GM19324 (cell line): ENCODE results near the gene PKP1.

ENCODE experiments used
- ATAC-seq: cut with Tn5 transposase; IDR thresholded peaks from one replicate; pipeline ENCODE4 v1.9.1; 2021; ENCODE audit warnings: mild to moderate bottlenecking, moderate library complexity; ENCODE audit not compliant: unreplicated experiment, low FRiP score

PKP1 gene

DNA sequence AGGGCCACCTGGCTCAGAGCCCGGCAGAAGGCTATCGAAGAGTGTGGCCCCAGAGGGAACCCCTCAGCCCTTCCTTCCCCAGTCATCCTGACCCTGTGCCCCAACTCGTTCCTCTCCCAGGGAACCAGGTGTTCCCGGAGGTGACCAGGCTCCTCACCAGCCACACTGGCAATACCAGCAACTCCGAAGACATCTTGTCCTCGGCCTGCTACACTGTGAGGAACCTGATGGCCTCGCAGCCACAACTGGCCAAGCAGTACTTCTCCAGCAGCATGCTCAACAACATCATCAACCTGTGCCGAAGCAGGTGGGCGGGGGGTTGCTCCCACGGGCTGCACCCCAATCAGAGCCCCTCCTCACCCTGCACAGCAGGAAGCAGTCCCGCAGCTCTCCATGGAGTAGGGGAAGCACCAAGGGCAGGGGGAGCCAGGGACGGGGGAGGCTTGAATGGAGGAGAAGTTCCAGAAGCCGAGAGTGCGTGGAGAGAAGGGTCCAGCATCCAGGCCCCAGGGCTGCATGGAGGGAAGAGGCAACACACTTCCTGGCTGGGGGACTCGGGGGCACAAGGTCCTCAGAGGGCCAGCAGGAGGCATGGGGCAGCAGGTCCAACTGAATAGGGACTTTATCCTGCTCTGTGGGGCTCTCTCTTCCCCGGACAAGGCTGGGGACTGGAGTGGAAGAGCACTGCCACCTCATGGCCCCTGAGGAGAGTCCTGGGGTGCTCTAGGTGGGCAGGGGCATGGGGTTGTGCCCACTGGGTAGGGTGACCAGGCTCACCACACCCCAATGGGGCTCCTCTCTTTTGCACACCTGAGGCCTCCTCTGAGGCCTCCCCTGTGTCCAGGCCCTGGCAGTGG is 41.7 kb downstream of the PKP1 start:
- ATAC-seq: no peak

DNA sequence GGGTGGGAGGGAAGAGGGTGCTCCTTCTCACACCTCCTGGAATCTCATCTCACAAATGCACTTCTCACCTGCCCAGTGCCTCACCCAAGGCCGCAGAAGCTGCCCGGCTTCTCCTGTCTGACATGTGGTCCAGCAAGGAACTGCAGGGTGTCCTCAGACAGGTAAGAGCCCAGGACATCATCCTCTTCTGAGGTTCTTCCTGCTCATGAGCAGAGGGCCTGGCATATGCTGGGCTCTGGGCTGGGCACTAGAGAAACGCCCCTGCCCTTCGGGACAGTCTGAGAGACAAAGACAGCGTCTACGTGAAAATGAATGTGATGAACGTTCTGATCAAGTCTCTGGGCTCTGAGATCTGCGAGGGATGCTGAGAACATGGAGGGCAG is 42.4 kb downstream of the PKP1 start:
- ATAC-seq: no peak

DNA sequence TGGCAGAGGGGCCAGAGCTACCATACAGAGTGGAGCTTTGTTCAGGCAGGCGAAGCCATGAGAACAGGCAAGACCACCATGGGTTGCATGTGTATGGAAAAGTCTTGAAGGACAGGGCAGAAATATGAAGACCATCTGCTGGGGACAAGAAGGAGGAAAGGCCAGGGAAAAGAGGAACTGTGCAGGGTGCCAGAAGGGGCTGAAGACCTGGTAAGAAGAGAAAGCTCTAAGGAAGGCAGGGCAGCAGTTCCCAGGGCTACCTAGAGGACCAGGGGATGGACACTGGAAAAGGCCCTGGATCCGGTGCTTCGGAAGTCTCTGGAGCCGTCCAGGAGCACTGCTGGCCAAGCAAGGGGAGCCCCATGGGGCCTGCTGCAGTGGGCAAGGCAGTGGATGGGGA is 43.4 kb downstream of the PKP1 start:
- no peak for ATAC-seq

DNA sequence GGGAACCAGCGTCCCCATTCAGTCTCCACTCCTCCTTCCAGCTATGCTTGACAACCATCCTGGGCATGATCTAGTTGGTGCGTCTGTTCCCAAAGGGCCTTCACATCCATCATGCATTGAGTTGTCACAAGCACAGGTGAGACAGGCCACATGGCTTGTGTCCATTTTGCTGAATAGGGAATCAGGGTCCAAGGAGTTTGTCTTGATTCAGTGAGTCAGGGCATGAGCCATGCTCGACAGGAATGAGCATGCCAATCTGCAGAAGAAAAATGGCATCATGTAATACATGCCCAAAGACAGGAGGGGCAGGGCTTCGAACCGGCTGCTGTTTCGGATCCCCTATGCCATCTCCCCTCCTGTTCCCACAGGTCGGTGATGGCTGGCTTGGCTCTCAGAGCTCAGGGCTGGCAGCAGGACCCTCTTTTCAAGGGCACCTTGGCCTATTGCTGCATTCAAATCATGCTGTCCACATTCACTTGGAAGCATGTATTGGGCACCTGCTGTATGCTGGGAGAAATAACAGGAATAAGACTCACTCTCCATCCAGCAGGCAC is 44.5 kb downstream of the PKP1 start:
- ATAC-seq: no peak

DNA sequence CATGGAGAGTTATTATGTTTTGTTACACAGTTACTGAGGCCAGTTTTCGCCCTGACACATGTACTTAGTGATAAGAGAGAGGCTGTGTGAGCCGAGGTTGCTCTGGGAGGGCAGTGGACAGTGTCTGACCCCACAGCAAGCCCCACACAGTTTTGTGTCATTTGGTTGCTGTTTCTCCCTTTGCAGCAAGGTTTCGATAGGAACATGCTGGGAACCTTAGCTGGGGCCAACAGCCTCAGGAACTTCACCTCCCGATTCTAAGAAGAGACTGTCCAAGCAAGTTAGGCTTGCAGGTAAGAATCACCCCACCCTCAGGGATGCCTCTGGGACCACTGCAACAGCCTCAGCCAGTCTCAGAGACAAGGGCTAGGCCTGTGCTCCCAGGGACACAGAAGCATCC is 45.3 kb downstream of the PKP1 start:
- ATAC-seq: no peak

- ATAC-seq: no peak
Observed at GRCh38 chr1:201329286-201329685, 46.0 kb downstream of the PKP1 start.

DNA sequence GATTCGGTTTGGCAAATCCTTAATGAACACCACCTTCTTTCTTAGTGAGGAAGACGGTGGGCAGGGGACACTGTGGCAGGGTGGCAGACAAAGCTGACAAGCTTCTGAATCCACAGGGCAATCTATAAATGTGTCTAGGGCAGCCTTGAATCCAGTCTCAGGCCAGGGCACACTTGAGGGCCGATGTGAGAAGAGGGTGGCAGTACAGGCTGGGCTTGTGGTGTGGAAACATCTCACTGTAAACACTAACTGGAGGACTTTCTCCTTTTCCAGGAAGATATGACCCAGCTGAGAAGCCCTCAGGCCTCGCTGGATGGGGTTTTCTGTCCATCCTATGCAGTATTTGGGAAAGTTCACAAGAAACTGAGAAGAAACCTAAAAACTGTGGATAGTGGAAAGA is 46.5 kb downstream of the PKP1 start:
- ATAC-seq: no peak

DNA sequence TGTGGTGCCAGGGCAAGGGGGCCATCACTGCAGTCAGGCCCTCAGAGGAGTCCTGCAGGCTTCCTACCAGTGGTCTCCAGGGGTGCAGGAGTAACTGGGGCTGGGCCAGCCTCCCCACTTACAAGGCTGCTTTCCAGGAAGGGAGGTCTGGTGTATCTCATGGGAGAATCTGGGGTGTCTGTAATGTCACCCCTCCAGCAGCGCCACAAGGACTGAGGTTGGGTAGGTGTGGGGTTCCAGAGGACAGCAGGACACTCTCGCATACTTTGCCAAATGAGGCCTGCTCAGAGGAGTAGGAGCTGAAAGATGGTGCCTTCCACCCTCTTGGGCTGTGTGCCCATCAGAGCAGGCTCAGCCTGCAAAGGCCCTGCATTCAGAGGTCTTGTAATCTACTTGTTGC is 47.2 kb downstream of the PKP1 start:
- no peak for ATAC-seq

GRCh38 chr1:201331166-201331565 is 47.9 kb downstream of the PKP1 start:
- no peak for ATAC-seq

DNA sequence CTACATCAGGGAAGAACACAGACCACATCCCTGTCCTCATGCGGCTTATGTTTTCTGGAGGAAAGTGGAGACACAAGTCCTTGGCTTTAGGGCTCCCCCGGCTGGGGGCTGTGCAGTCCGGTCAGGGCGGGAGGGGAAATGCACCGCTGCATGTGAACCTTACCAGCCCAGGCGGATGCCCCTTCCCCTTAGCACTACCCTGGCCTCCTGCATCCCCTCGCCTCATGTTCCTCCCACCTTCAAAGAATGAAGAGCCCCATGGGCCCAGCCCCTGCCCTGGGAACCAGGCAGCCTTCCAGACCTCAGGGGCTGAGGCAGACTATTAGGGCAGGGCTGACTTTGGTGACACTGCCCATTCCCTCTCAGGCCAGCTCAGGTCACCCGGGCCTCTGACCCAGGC is 48.7 kb downstream of the PKP1 start:
- no peak for ATAC-seq

DNA sequence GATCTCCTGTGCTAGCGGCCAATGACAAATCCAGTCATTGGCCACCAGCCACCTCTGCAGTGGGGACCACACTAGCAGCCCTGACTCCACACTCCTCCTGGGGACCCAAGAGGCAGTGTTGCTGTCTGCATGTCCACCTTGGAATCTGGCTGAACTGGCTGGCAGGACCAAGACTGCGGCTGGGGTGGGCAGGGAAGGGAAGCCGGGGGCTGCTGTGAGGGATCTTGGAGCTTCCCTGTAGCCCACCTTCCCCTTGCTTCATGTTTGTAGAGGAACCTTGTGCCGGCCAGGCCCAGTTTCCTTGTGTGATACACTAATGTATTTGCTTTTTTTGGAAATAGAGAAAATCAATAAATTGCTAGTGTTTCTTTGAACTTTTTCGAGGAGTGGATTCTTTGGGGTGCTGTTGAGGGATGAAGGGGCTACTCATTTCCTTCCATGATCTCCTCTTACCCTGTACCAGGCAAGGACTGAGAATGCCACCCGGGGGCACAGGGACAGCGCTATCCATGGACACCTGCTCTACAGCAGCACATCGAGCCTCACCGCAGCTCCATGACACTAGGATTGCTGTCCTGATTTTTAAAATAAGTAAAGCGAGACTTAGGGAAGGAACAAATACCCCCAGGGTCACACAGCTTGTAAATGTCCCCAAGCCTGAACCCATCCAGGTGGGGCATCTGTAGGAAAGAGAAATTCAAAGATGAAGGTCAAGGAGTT is 49.5 kb downstream of the PKP1 start:
- ATAC-seq: no peak

DNA sequence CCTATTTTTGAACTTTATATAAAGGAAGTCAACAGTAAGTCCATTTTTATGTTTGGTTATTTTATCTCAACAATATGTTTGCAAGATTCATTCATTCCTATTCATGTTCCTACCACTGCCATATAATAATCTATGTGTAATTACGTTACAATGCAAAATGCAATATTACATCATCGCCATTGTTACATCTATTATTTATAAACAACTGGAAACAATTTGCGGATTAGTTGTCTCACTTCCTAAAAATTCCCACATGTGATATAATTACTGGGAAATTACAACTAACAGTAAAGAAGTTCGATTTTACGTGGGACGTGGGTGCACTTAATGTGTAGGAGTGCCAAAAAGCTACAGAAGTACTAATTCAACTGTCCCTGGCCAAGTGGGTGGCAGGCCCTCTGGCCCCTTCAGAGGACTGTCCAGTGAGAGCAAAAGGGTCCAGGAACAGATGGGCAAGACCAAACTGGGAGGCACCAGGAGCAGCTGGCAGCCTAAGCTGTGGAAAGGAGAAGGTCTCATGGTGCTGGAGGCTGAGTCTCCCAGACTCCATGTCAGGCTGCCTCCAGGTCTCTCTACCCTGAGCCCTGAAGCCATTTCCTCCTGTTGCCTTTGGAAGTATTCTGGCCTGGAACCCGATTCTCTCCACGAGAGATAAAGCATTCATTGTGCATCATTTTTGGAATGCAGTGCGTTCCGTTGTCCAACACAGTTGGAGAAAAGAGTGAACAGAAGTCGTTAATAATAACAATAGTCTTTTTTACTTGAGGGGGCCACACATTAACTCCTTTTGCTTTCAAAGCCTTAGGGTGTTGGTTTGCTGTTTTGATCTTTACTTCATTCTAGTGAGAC is 51.2 kb downstream of the PKP1 start:
- no peak for ATAC-seq

- ATAC-seq: no peak
Observed at GRCh38 chr1:201335174-201335870, 52.0 kb downstream of the PKP1 start.

DNA sequence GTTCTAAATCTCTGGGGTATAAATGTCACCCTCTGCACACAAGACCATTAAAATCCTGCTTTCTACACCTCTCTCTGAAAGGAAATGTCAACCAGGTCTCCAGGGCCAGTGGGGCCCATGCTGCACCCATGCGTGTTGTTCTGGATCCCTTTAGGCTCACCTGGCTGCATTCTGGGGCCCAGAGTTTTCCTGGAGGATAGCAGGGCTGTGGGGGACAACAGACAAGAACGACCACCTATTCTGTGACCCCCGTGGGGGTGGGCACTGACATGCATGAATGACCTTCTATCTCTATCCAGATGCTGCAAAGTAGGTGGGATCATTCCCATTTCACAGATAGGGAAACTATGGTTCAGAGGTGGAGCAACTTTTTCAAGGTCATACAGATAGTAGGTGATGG is 52.6 kb downstream of the PKP1 start:
- ATAC-seq: no peak

DNA sequence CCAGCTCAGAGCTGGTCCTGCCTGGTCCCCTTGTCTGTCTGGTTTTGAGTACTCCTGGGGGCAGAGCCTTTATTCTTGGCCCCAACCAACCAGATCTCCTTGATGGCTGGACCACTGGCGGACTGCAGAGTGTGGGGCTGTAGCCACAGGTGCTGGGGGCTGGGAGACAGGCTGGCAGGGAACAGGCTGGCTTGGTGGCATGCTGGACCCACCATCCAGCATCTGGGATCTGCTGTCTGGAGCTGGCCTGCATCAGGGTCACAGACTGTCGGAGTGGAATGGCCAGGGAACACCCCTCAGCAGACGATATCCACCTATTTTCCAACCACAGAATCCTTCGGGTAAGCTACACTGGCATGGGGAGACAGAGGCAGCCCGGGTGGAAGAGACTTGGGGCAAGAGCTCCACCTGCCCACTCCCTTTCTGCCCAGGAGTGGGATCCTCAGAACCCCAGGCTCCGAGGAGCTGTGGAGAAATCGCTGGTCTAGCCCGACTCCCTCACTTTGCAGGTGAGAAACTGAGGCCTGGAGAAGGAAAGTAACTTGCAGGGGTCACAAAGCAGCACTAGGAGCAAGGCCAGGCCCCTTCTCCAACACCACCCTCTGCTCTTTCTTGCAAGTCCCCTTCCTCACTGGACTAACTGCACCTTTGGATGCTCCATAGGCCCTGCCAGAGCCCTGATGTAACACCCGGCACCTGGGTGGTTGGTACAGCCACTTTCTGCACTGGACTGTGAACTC is 53.6 kb downstream of the PKP1 start:
- ATAC-seq: no peak

DNA sequence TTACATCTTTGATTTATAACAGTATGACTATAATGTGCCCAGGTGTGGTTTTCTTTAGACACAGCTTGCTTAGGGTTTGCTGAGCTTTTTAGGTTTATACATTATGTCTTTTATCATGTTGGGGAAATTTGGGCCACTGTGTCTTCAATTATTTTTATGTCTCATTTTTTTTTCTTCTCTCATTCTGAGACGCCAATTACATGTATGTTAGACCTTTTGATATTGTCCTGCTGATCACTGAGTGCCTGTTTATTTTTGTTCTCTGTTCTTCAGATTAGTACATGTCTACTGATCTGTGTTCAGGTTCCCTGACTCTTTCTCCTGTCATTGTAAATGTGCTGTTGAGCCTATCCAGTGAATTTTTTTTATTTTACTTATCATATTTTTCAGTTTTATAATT is 58.1 kb downstream of the PKP1 start:
- ATAC-seq: no peak

- no peak for ATAC-seq
Observed at GRCh38 chr1:201344206-201345080, 61.1 kb downstream of the PKP1 start.

DNA sequence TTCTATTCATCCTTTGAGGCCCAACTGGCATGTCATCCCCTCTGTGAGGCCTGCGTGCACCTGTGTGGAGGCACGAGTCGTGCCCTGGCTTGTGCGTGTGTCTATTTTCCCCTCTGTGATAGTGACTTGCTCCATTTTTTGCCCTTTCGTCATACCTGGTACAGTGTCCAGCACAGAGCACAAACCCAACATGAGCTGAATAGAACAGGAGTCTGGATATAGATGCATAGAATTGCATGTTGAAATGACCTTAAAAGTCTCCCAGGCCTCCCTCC is 61.7 kb downstream of the PKP1 start:
- no peak for ATAC-seq
